ENCODE results near the gene SWAP70.

DNA sequence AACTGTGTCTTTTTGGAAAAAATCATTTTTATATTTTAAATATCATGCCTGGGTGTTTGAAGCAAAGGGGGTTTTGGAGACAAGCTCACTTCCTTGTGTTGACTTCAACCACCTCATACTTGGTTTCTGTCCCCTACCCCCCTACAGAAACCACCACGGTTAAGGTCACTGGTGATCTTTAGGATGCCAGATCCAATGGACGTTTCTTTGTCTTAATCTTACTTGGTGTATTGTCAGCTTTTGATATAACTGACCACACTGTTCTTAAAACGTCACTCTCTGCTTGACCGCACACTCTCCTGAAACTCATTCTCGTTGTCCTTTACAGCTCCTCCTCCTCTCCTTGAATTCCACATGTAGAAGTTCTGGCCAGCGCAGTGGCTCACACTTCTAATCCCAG, 34.8 kb upstream of the SWAP70 start:
- TF ChIP-seq, protein P1, sequence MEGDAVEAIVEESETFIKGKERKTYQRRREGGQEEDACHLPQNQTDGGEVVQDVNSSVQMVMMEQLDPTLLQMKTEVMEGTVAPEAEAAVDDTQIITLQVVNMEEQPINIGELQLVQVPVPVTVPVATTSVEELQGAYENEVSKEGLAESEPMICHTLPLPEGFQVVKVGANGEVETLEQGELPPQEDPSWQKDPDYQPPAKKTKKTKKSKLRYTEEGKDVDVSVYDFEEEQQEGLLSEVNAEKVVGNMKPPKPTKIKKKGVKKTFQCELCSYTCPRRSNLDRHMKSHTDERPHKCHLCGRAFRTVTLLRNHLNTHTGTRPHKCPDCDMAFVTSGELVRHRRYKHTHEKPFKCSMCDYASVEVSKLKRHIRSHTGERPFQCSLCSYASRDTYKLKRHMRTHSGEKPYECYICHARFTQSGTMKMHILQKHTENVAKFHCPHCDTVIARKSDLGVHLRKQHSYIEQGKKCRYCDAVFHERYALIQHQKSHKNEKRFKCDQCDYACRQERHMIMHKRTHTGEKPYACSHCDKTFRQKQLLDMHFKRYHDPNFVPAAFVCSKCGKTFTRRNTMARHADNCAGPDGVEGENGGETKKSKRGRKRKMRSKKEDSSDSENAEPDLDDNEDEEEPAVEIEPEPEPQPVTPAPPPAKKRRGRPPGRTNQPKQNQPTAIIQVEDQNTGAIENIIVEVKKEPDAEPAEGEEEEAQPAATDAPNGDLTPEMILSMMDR (IDR thresholded peaks at IDR 0.05; ENCODE audit: insufficient read depth, low read length, poor library complexity, severe bottlenecking), result no peak
- no peak for TF ChIP-seq EZH2phosphoT487 (conservative IDR thresholded peaks at IDR 0.05; ENCODE audit: low read length)
